WTC11 (cell line): Measurements from ENCODE around the gene CSNK2A2. TPM values are rescaled to one million over a fixed set of nuclear protein-coding genes. Genes with fewer than 3 reads are reported as not detected.

Source experiments
- ATAC-seq: fragments of 200-7000 bp; cut with Tn5 transposase; 2 replicates; pipeline ENCODE4 v1.10.0; 2021; ENCODE audit warnings: mild to moderate bottlenecking, moderate library complexity
- CTCF ChIA-PET: fragments of 300-600 bp; sonication (Branson Sonifier 250); formaldehyde crosslinking; loops from one replicate; lab custom pipeline; 2021; ENCODE audit warnings: antibody characterized with exemption; lab: Charles Lee
- POLR2A ChIA-PET: fragments of 350-600 bp; sonication (Branson Sonifier 250); formaldehyde crosslinking; loops from one replicate; lab custom pipeline; 2021; ENCODE audit warnings: antibody characterized with exemption; lab: Charles Lee
- DNase-seq: peaks from one replicate; pipeline ENCODE4 v3.0.0; 2021; ENCODE audit warnings: low spot score
- H3K27ac Mint-ChIP-seq: 2 replicates; pipeline ENCODE4 v1.8.0; 2021; ENCODE audit warnings: mixed read lengths
- H3K27me3 Mint-ChIP-seq: 2 replicates; pipeline ENCODE4 v1.8.0; 2021; ENCODE audit warnings: low read depth, mild to moderate bottlenecking, moderate library complexity, mixed read lengths
- H3K36me3 Mint-ChIP-seq: 2 replicates; pipeline ENCODE4 v1.8.0; 2021; ENCODE audit warnings: mixed read lengths
- H3K4me1 Mint-ChIP-seq: 2 replicates; pipeline ENCODE4 v1.8.0; 2022; ENCODE audit warnings: mixed read lengths
- H3K4me3 Mint-ChIP-seq: 2 replicates; pipeline ENCODE4 v1.8.0; 2021; ENCODE audit warnings: mild to moderate bottlenecking, moderate library complexity, mixed read lengths
- H3K9me3 Mint-ChIP-seq: 2 replicates; pipeline ENCODE4 v1.8.0; 2021; ENCODE audit warnings: mixed read lengths
- ARID4B ChIP-seq: sonication (generic); formaldehyde crosslinking; IDR thresholded peaks from 2 replicates; pipeline ENCODE4 v1.8.0; 2023; ENCODE audit warnings: missing genetic modification reagents, mild to moderate bottlenecking, borderline replicate concordance
- ELF4 ChIP-seq: sonication (generic); formaldehyde crosslinking; IDR thresholded peaks from 2 replicates; pipeline ENCODE4 v1.8.1; 2022; ENCODE audit warnings: low read depth, mild to moderate bottlenecking, moderate library complexity, missing genetic modification reagents
- ESRRA ChIP-seq: sonication (generic); formaldehyde crosslinking; IDR thresholded peaks from 2 replicates; pipeline ENCODE4 v1.8.1; 2022; ENCODE audit warnings: mild to moderate bottlenecking, missing genetic modification reagents, borderline replicate concordance
- FOXJ3 ChIP-seq: sonication (generic); formaldehyde crosslinking; IDR thresholded peaks from 2 replicates; pipeline ENCODE4 v1.9.0; 2021; ENCODE audit warnings: missing genetic modification reagents, mild to moderate bottlenecking, borderline replicate concordance
- FOXK1 ChIP-seq: sonication (generic); formaldehyde crosslinking; IDR thresholded peaks from 2 replicates; pipeline ENCODE4 v1.8.0; 2022; ENCODE audit warnings: mild to moderate bottlenecking, moderate library complexity, missing genetic modification reagents
- HMGA2 ChIP-seq: fragments of 250-450 bp; sonication (Bioruptor Pico); IDR thresholded peaks from 2 replicates; pipeline ENCODE4 v1.4.0; 2021; ENCODE audit warnings: mild to moderate bottlenecking, moderate library complexity
- HMGXB4 ChIP-seq: sonication (generic); formaldehyde crosslinking; IDR thresholded peaks from 2 replicates; pipeline ENCODE4 v1.8.1; 2023; ENCODE audit warnings: mild to moderate bottlenecking, moderate library complexity, missing genetic modification reagents
- NFYB ChIP-seq: sonication (generic); formaldehyde crosslinking; conservative IDR thresholded peaks from 2 replicates; pipeline ENCODE4 v1.8.0; 2022; ENCODE audit warnings: low read depth, missing genetic modification reagents
- NR3C1 ChIP-seq: sonication (generic); formaldehyde crosslinking; conservative IDR thresholded peaks from 2 replicates; pipeline ENCODE4 v1.8.1; 2023; ENCODE audit warnings: low read depth, mild to moderate bottlenecking, missing genetic modification reagents
- PREB ChIP-seq: sonication (generic); formaldehyde crosslinking; IDR thresholded peaks from 2 replicates; pipeline ENCODE4 v1.8.1; 2022; ENCODE audit warnings: mild to moderate bottlenecking, missing genetic modification reagents, moderate library complexity, borderline replicate concordance
- TEAD4 ChIP-seq: sonication (generic); formaldehyde crosslinking; IDR thresholded peaks from 2 replicates; pipeline ENCODE4 v1.8.0; 2022; ENCODE audit warnings: mild to moderate bottlenecking, missing genetic modification reagents
- USF1 ChIP-seq: sonication (generic); formaldehyde crosslinking; IDR thresholded peaks from 2 replicates; pipeline ENCODE4 v1.8.0; 2022; ENCODE audit warnings: mild to moderate bottlenecking, missing genetic modification reagents
- ZMAT4 ChIP-seq: fragments of 250-450 bp; sonication (Bioruptor Pico); IDR thresholded peaks from 2 replicates; pipeline ENCODE4 v1.9.0; 2021; ENCODE audit warnings: mild to moderate bottlenecking
- ZNF263 ChIP-seq: sonication (generic); formaldehyde crosslinking; IDR thresholded peaks from 2 replicates; pipeline ENCODE4 v1.8.1; 2022; ENCODE audit warnings: low read depth, mild to moderate bottlenecking, moderate library complexity, missing genetic modification reagents
- ZNF281 ChIP-seq: sonication (generic); formaldehyde crosslinking; IDR thresholded peaks from 2 replicates; pipeline ENCODE4 v1.8.0; 2023; ENCODE audit warnings: mild to moderate bottlenecking, missing genetic modification reagents
- ZNF396 ChIP-seq: fragments of 250-450 bp; sonication (Bioruptor Pico); IDR thresholded peaks from 2 replicates; pipeline ENCODE4 v1.8.0; 2021; ENCODE audit warnings: mild to moderate bottlenecking, moderate library complexity, borderline replicate concordance
- total RNA-seq: library from RNA; stranded (reverse); gene quantifications from 3 replicates; pipeline ENCODE4 v1.2.3, GENCODE V29; 2021
- TF ChIP-seq, protein P1 (sequence below): sonication (generic); formaldehyde crosslinking; IDR thresholded peaks from 2 replicates; pipeline ENCODE4 v1.8.0; 2022; ENCODE audit warnings: mild to moderate bottlenecking, missing genetic modification reagents
- TF ChIP-seq, protein P2 (sequence below): sonication (generic); formaldehyde crosslinking; IDR thresholded peaks from 2 replicates; pipeline ENCODE4 v1.8.1; 2023; ENCODE audit warnings: mild to moderate bottlenecking, missing genetic modification reagents

Gene CSNK2A2
- total RNA-seq, 1 experiment from 2014 or later: 114 TPM

- peak; percentile 87 for ATAC-seq
- peak overlapping the region; percentile 79 for H3K27ac Mint-ChIP-seq
- CTCF ChIA-PET: interaction anchor here (0.8 to 1.2 kb wide), 3 partner anchors 56 to 121 kb away, joined by 3 read pairs; no protein-coding TSS in a partner anchor
- POLR2A ChIA-PET: interaction anchor here (0.6 to 1.2 kb wide), 3 partner anchors 11 to 1013 kb away, joined by 3 read pairs; no protein-coding TSS in a partner anchor
- no peak overlapping the region for H3K4me3 Mint-ChIP-seq
- H3K36me3 Mint-ChIP-seq: no peaks in the 10 kb centered on the region
- no peaks in the 10 kb centered on the region for H3K9me3 Mint-ChIP-seq
- no peak for TF ChIP-seq USF1 (CRISPR knock-in tag)
- no peak for TF ChIP-seq TEAD4
- peaks cover 14% of the 10 kb centered on the region for H3K4me1 Mint-ChIP-seq
- H3K27me3 Mint-ChIP-seq: peaks cover 21% of the 10 kb centered on the region
- DNase-seq: no peak
These were observed 45.7 kb upstream of the CSNK2A2 start for GRCh38 chr16:58243528-58244004.

DNA sequence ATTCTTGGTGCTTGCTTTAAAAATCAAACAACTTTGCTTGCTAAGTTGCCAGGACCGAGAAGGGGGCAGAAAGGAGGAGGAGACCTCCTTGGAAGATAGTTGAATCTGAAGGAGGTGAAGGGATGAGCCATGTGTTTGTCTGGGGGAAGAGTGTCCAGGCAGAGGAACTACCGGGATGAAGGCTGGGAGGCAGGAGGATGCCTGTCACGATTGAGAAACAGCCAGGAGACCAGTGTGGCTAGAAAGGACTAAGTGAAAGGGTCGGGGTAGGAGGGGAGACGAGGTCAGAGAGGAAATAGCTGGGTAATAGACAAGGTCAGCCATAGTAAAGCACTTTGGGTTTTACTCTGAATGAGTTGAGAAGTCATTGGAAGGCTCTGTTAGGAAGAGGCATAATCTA is 38.9 kb upstream of the CSNK2A2 start:
- Mint-ChIP-seq H3K27ac (peak overlapping the region; percentile 35), H3K4me3 (peak overlapping the region; percentile 90), H3K9me3 (peaks cover 4% of the 10 kb centered on the region; the same call in 1 of the 2 replicates), H3K27me3 (peaks cover 26% of the 10 kb centered on the region), H3K36me3 (no peaks in the 10 kb centered on the region), H3K4me1 (peaks cover 15% of the 10 kb centered on the region)
- DNase-seq (no peak), ATAC-seq (peak; percentile 38)
- CTCF ChIA-PET: no interaction called here
- POLR2A ChIA-PET: no interaction called here
- TF ChIP-seq PREB (CRISPR knock-in tag) (no peak), ZNF263 (CRISPR knock-in tag) (no peak), FOXJ3 (CRISPR knock-in tag) (no peak), ZNF281 (CRISPR knock-in tag) (no peak), ELF4 (CRISPR knock-in tag) (no peak), FOXK1 (CRISPR knock-in tag) (no peak), ARID4B (CRISPR knock-in tag) (no peak), NFYB (CRISPR knock-in tag) (no peak), HMGXB4 (no peak), ZNF396 (CRISPR knock-in tag) (no peak), NR3C1 (CRISPR knock-in tag) (no peak), ZMAT4 (no peak), ESRRA (CRISPR knock-in tag) (no peak), HMGA2 (no peak)
- TF ChIP-seq, protein P1, sequence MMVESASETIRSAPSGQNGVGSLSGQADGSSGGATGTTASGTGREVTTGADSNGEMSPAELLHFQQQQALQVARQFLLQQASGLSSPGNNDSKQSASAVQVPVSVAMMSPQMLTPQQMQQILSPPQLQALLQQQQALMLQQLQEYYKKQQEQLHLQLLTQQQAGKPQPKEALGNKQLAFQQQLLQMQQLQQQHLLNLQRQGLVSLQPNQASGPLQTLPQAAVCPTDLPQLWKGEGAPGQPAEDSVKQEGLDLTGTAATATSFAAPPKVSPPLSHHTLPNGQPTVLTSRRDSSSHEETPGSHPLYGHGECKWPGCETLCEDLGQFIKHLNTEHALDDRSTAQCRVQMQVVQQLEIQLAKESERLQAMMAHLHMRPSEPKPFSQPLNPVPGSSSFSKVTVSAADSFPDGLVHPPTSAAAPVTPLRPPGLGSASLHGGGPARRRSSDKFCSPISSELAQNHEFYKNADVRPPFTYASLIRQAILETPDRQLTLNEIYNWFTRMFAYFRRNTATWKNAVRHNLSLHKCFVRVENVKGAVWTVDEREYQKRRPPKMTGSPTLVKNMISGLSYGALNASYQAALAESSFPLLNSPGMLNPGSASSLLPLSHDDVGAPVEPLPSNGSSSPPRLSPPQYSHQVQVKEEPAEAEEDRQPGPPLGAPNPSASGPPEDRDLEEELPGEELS (CRISPR knock-in tag): no peak
- TF ChIP-seq, protein P2, sequence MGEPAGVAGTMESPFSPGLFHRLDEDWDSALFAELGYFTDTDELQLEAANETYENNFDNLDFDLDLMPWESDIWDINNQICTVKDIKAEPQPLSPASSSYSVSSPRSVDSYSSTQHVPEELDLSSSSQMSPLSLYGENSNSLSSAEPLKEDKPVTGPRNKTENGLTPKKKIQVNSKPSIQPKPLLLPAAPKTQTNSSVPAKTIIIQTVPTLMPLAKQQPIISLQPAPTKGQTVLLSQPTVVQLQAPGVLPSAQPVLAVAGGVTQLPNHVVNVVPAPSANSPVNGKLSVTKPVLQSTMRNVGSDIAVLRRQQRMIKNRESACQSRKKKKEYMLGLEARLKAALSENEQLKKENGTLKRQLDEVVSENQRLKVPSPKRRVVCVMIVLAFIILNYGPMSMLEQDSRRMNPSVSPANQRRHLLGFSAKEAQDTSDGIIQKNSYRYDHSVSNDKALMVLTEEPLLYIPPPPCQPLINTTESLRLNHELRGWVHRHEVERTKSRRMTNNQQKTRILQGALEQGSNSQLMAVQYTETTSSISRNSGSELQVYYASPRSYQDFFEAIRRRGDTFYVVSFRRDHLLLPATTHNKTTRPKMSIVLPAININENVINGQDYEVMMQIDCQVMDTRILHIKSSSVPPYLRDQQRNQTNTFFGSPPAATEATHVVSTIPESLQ (CRISPR knock-in tag): no peak
